GM21619 (cell line): ENCODE results near the gene CTSF.
"Not testable (repeated sequence)": the region's sequence is repeated elsewhere in the genome, so short reads cannot be mapped to it uniquely, and the experiment has no call there.

Experiments used
- ATAC-seq: cut with Tn5 transposase; IDR thresholded peaks from one replicate; pipeline ENCODE4 v1.9.1; 2021; ENCODE audit not compliant: unreplicated experiment

CTSF gene

DNA sequence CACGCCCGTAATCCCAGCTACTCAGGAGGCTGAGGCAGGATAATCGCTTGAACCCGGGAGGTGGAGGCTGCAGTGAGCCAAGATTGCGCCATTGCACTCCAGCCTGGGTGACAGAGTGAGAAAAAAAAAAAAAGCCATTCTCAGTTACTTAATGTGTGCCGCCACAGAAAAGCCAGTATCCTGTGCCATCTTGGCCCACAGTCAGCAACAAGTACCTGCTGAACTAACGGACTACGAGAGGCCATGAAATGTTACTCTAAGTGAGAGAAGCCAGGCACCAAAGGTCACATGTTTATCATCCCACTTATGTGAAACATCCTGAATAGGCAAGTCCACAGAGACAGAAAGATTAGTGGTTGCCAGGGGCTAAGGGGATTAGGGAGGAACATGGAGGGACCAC, 27.8 kb downstream of the CTSF start:
- ATAC-seq = not testable (repeated sequence)

DNA sequence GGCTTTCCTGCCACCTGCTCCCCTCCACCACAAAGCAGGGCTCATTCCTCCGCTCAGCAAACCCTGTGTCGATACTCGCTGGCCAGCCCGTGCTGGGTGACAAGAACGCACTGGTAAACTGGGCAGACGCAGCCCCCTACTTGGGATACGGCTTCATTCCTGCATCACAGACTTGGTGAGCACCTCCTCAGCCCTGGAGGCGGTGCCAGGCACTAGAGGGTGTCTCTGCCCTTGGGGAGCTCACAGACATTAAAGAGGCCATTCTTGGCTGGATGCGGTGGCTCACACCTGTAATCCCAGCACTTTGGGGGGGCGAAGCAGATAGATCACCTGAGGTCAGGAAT, 28.6 kb downstream of the CTSF start:
- no peak for ATAC-seq

DNA sequence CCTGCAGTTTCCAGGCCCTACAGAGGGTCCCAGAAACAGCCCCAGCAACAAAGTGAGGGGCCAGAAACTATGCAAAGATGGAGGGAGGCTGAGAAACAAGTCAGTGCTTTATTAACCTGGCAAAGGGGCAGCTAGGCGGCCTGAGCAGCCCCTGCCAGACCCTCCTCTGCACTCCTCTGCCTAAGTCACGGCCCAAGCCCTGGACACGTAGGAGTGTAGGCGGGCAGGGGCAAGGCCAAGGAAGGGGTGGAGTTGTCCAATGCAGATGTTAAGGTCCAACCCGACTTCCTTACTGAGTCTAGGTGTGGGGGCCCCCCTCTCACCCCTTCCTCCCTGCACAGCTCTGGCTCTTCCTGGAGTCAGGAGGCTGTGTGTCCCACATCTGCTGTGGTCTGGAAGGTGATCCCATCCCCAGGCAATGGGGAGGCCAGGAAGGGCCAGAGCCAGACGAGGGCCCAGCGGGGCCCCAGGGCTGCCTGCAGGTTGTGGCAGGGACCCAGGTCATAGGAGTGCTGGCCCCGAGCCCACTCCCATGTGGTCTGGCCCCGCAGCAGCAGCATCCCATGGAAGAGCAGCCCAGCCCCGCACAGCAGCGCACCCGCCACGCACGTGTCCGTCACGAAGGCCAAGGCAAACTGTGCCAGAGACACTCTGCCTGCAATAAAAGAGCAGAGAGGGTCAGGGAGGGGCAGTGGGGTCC, 29.1 kb downstream of the CTSF start:
- ATAC-seq = no peak

GRCh38 chr11:66532784-66533183, 35.6 kb downstream of the CTSF start:
- no peak for ATAC-seq

- ATAC-seq = no peak
These were observed 36.6 kb downstream of the CTSF start for GRCh38 chr11:66531841-66532240.

DNA sequence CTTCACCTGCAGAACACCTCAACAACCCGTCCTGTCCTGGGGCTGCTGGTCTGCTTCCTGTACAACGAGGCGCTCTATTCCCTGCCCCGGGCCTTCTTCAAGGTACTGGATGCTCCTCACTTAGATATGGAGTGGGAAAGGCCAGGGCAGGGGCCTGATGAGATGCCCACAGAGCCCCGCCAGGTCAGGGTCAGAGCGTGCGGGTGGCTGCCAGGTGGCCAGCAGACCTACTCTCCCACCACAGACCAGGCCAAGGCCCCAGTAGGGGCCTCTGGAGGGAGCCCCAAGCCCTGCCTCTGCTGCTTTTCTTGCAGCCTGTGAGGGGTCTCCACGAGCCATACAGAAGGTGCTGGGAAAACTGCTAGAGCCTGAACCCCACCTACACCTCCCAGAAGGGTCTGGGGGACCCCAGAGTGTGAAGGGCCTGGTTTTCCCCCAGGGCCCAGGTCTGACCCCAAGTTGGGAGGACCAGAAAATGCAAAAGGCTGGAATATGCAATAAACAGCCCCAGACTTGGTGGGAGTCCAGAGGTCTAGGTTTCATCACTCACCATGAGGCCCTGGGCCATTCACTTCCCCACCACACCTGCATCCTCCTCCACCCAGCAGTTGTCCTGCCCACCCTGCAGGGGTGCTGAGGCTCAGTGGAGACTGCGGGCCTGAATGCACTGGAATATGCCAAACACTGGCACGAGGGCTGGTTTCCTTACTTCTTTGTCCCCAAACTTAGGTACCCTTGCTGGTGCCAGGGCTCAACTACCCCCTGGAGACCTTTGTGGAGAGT, 37.3 kb downstream of the CTSF start:
- no peak for ATAC-seq

GRCh38 chr11:66529655-66530054, 38.8 kb downstream of the CTSF start:
- no peak for ATAC-seq

DNA sequence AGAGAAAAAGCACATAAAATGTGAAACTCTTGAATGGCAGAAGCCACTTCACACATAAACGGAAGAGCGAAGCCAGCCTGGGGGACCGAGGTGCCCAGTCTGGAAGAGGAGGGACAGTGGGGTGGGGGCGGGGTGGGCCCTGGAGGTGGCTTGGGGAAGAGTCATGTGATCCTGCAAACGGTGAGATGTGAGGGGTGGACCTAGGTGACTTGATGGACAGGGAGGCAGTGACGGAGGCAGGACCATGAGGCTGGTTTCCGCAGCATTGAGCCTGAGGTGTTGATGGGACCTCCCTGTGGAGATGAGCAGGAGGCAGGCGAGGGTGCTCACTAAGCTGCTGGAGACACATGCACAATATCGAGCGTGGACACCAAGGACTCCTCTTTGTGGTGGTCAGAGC, 39.3 kb downstream of the CTSF start:
- no peak for ATAC-seq

- ATAC-seq = no peak
These were observed 43.9 kb downstream of the CTSF start for GRCh38 chr11:66524304-66525040.

DNA sequence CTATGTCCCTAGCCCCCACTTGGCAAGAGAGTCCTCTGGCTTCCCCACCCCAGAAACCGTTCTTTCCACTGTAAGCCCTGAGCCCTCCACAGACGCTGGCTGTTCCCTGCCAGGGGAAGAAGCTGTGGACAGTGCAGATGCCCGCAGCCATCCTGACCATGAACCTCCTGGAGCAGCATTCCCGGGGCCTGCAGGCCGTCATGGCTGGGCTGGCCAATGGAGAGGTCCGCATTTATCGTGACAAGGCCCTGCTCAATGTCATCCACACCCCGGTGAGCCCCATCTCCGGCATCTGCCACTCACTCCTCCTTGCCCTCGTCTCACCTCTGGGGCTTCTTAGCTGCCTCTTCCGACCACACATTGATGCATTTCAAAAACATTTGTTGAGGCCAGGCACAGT, 44.8 kb downstream of the CTSF start:
- no peak for ATAC-seq
